Ectodermal cell (in vitro differentiated cells): ENCODE results near the gene CRACR2A.

Experiments used
- H3K27ac ChIP-seq: 2 replicates; pipeline ENCODE4 v1.7.0; 2013; ENCODE audit warnings: mild to moderate bottlenecking, low read depth, low read length; ENCODE audit not compliant: insufficient read depth, poor library complexity, severe bottlenecking
- H3K27me3 ChIP-seq: 2 replicates; pipeline ENCODE4 v1.7.0; 2013; ENCODE audit warnings: mild to moderate bottlenecking, low read length; ENCODE audit not compliant: insufficient read depth, control insufficient read depth, poor library complexity, severe bottlenecking
- H3K36me3 ChIP-seq: one replicate; pipeline ENCODE4 v1.7.0; 2013; ENCODE audit warnings: low read length; ENCODE audit not compliant: control insufficient read depth, insufficient read depth
- H3K4me1 ChIP-seq: one replicate; pipeline ENCODE4 v1.7.0; 2013; ENCODE audit warnings: low read length; ENCODE audit not compliant: control insufficient read depth, insufficient read depth
- H3K4me3 ChIP-seq: 2 replicates; pipeline ENCODE4 v1.7.0; 2013; ENCODE audit warnings: low read depth, low read length, control low read depth; ENCODE audit not compliant: insufficient read depth
- H3K9me3 ChIP-seq: 2 replicates; pipeline ENCODE4 v1.7.0; 2013; ENCODE audit warnings: mild to moderate bottlenecking, low read length, moderate library complexity; ENCODE audit not compliant: control insufficient read depth
- WGBS, 2 experiments: methylation state at CpG; one replicate each; pipeline ENCODE4 v1.1.7; 2013; ENCODE audit warnings: missing lambda C conversion rate in 2 of 2; 5-methylcytosine and 5-hydroxymethylcytosine counted together

Gene CRACR2A

GRCh38 chr12:3651585-3652424 is 101.1 kb downstream of the CRACR2A start:
- Histone ChIP-seq H3K4me1 (peaks cover 9% of the 10 kb centered on the region), H3K27ac (no peak overlapping the region), H3K4me3 (no peak overlapping the region), H3K36me3 (no peaks in the 10 kb centered on the region), H3K9me3 (no peaks in the 10 kb centered on the region), H3K27me3 (no peaks in the 10 kb centered on the region)
- 76 to 84% methylated on average over 6 of the region's 6 CpGs for WGBS, 2 experiments

- Histone ChIP-seq H3K9me3 (no peaks in the 10 kb centered on the region), H3K27me3 (no peaks in the 10 kb centered on the region), H3K4me3 (no peak overlapping the region), H3K36me3 (no peaks in the 10 kb centered on the region), H3K4me1 (peaks cover 14% of the 10 kb centered on the region), H3K27ac (no peak overlapping the region)
- 90 to 92% methylated on average over 4 to 5 of the region's 5 CpGs for WGBS, 2 experiments
These were observed 105.4 kb downstream of the CRACR2A start for GRCh38 chr12:3647504-3647903.

GRCh38 chr12:3646561-3647241 is 106.2 kb downstream of the CRACR2A start:
- 75 to 76% methylated on average over 12 of the region's 12 CpGs for WGBS, 2 experiments
- Histone ChIP-seq H3K4me1 (peaks cover 13% of the 10 kb centered on the region), H3K4me3 (no peak overlapping the region), H3K9me3 (no peaks in the 10 kb centered on the region), H3K27ac (no peak overlapping the region), H3K27me3 (no peaks in the 10 kb centered on the region), H3K36me3 (no peaks in the 10 kb centered on the region)

- WGBS, 2 experiments = 83 to 86% methylated on average over 4 of the region's 4 CpGs
- Histone ChIP-seq H3K4me1 (peaks cover 11% of the 10 kb centered on the region), H3K27ac (no peak overlapping the region), H3K4me3 (no peak overlapping the region), H3K9me3 (no peaks in the 10 kb centered on the region), H3K27me3 (no peaks in the 10 kb centered on the region), H3K36me3 (no peaks in the 10 kb centered on the region)
These were observed 107.8 kb downstream of the CRACR2A start for GRCh38 chr12:3645091-3645490.

GRCh38 chr12:3644104-3644503 is 108.8 kb downstream of the CRACR2A start:
- no peaks in the 10 kb centered on the region for H3K9me3 ChIP-seq
- H3K27ac ChIP-seq = no peak overlapping the region
- 86 to 87% methylated on average over 8 of the region's 8 CpGs for WGBS, 2 experiments
- H3K27me3 ChIP-seq = no peaks in the 10 kb centered on the region
- H3K4me3 ChIP-seq = no peak overlapping the region
- peaks cover 11% of the 10 kb centered on the region for H3K4me1 ChIP-seq
- no peaks in the 10 kb centered on the region for H3K36me3 ChIP-seq

GRCh38 chr12:3641428-3642018 is 111.4 kb downstream of the CRACR2A start:
- no peak overlapping the region for H3K27ac ChIP-seq
- no peaks in the 10 kb centered on the region for H3K9me3 ChIP-seq
- no peaks in the 10 kb centered on the region for H3K36me3 ChIP-seq
- 93% methylated on average over 3 of the region's 3 CpGs for WGBS, 2 experiments
- H3K4me3 ChIP-seq = no peak overlapping the region
- H3K4me1 ChIP-seq = peaks cover 2% of the 10 kb centered on the region
- no peaks in the 10 kb centered on the region for H3K27me3 ChIP-seq

- no peaks in the 10 kb centered on the region for H3K4me1 ChIP-seq
- H3K36me3 ChIP-seq = no peaks in the 10 kb centered on the region
- H3K4me3 ChIP-seq = no peak overlapping the region
- no peaks in the 10 kb centered on the region for H3K27me3 ChIP-seq
- H3K27ac ChIP-seq = no peak overlapping the region
- H3K9me3 ChIP-seq = no peaks in the 10 kb centered on the region
- 91 to 93% methylated on average over 5 of the region's 5 CpGs for WGBS, 2 experiments
These were observed 116.6 kb downstream of the CRACR2A start for GRCh38 chr12:3636328-3636727.

- Histone ChIP-seq H3K27ac (no peak overlapping the region), H3K4me3 (no peak overlapping the region), H3K9me3 (no peaks in the 10 kb centered on the region), H3K4me1 (no peaks in the 10 kb centered on the region), H3K36me3 (no peaks in the 10 kb centered on the region), H3K27me3 (no peaks in the 10 kb centered on the region)
- 52 to 53% methylated on average over 6 of the region's 6 CpGs for WGBS, 2 experiments
These were observed 118.6 kb downstream of the CRACR2A start for GRCh38 chr12:3634348-3634747.

GRCh38 chr12:3633396-3633795 is 119.5 kb downstream of the CRACR2A start:
- Histone ChIP-seq H3K9me3 (no peaks in the 10 kb centered on the region), H3K27me3 (no peaks in the 10 kb centered on the region), H3K4me1 (no peaks in the 10 kb centered on the region), H3K4me3 (no peak overlapping the region), H3K36me3 (no peaks in the 10 kb centered on the region), H3K27ac (no peak overlapping the region)
- 95 to 96% methylated on average over 9 of the region's 9 CpGs for WGBS, 2 experiments

GRCh38 chr12:3632754-3633153 is 120.2 kb downstream of the CRACR2A start:
- WGBS, 2 experiments = 91 to 98% methylated on average over 2 of the region's 2 CpGs
- Histone ChIP-seq H3K4me3 (no peak overlapping the region), H3K4me1 (no peaks in the 10 kb centered on the region), H3K27ac (no peak overlapping the region), H3K36me3 (no peaks in the 10 kb centered on the region), H3K9me3 (no peaks in the 10 kb centered on the region), H3K27me3 (no peaks in the 10 kb centered on the region)
